H1 (cell line): ENCODE data around the gene PRKAR1B. TPM values are rescaled to one million over a fixed set of nuclear protein-coding genes. Genes with fewer than 3 reads are reported as not detected.

Source experiments
- CBX8 ChIP-seq: fragments of 300-800, 300-1000 bp; sonication (generic); IDR thresholded peaks from 2 replicates; pipeline ENCODE4 v1.7.1; 2016; ENCODE audit warnings: low read depth, low read length, borderline replicate concordance
- CHD1 ChIP-seq: IDR thresholded peaks from 2 replicates; pipeline ENCODE4 v1.6.1; 2012; ENCODE audit warnings: low read depth, low read length, improper control_type of control experiment
- CREB1 ChIP-seq: IDR thresholded peaks from 2 replicates; pipeline ENCODE4 v1.6.1; 2012; ENCODE audit warnings: inconsistent platforms
- HDAC2 ChIP-seq, 2 experiments: fragments of 300-600 bp in 1 of 2; sonication (generic) in 1 of 2; IDR thresholded peaks; 2 replicates each; pipeline ENCODE4 v1.6.1; 2011 to 2012; ENCODE audit warnings: low read depth in 2 of 2, low read length in 2 of 2, mild to moderate bottlenecking in 2 of 2, moderate library complexity in 2 of 2, borderline replicate concordance in 1 of 2, inconsistent platforms in 1 of 2
- RBBP5 ChIP-seq: IDR thresholded peaks from 2 replicates; pipeline ENCODE4 v1.7.1; 2012; ENCODE audit warnings: low read depth, mild to moderate bottlenecking, inconsistent platforms, low read length, moderate library complexity, borderline replicate concordance
- TAF7 ChIP-seq: optimal IDR thresholded peaks from 2 replicates; pipeline ENCODE3; 2011; ENCODE audit warnings: low read depth, mild to moderate bottlenecking, inconsistent platforms, low read length, moderate library complexity, borderline replicate concordance
- polyA plus RNA-seq, 7 experiments: library from polyadenylated mRNA; depleted of rRNA in 3 of 7; stranded (reverse) in 5 of 7; unstranded in 2 of 7; fragments of >200 nt in 5 of 7; fragments of 200-250 nt in 2 of 7; gene quantifications; 1 replicate in 5 of 7; 2 replicates in 1 of 7; 4 replicates in 1 of 7; pipeline versions ENCODE4 v1.2.1 to v1.2.3, GENCODE V29; 2011 to 2013; ENCODE audit warnings: missing spikeins in 2 of 7, mixed read lengths in 2 of 7
- total RNA-seq: library from RNA; stranded (reverse); fragmentation: NEBNext Ultra II Directional; extraction: Animal tissue kit (Norgen Biotek cat#: 25700); gene quantifications from 2 replicates; pipeline ENCODE4 v1.2.1, GENCODE V29; 2021

PRKAR1B gene
- total and polyA plus RNA-seq, 2 of the 8 experiments (the other 6 are each of a cell fraction or from before 2014, with no cell fraction given): 12.3 to 55.7 TPM

GRCh38 chr7:655758-656157, 71.3 kb downstream of the PRKAR1B start (continued):
- TF ChIP-seq TAF7 (no peak), CBX8 (no peak), CREB1 (no peak), CHD1 (no peak), HDAC2 (IDR thresholded peaks at IDR 0.05; ENCODE audit: borderline replicate concordance in 1 of 2, low read depth in 2 of 2, low read length in 2 of 2) (no peak), RBBP5 (no peak)
